GM12872 (cell line): Measurements from ENCODE around the gene NEK7.

ENCODE experiments used
- CTCF ChIP-seq: IDR thresholded peaks from 3 replicates; pipeline ENCODE4 v1.5.1; 2011; ENCODE audit warnings: low read depth, mild to moderate bottlenecking, low read length, moderate library complexity; ENCODE audit not compliant: insufficient read depth

Gene NEK7

DNA sequence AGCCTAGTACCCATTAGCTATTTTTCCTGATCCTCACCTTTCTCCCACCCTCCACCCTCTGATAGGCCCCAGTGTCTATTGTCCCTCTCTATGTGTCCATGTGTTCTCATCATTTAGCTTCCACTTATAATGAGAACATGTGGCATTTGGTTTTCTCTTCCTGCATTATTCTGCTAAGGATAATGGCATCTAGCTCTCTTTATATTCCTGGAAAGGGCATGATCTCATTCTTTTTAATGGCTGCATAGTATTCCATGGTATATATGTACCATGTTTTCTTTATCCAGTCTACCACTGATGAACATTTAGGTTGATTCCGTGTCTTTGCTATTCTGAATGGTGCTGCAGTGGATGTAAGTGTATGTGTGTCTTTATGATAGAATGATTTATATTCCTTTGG, 178.9 kb downstream of the NEK7 start:
- no peak for TF ChIP-seq CTCF

- TF ChIP-seq CTCF: no peak
Observed at GRCh38 chr1:198337886-198338285, 181.1 kb downstream of the NEK7 start.

GRCh38 chr1:198340139-198340538, 183.3 kb downstream of the NEK7 start:
- TF ChIP-seq CTCF: no peak

DNA sequence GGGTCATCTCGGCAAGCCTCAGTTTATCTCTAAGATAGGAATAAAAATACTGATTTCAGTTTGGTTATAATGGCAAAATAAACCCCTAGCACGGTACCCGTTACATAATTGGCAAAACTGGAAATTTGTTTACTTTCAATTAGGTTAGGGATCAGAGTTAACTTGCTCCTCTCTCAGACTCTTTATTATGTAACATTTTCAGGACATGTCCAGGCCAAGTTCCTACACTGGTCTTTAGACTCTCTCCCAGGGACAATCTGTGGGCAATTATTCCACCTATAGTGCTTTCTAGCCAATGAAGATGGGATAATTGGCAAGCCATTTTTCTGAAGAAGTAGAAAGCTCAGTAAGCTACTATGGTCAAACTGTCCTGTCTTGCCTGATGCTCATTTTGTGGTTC, 189.4 kb downstream of the NEK7 start:
- TF ChIP-seq CTCF: no peak

GRCh38 chr1:198350456-198350855, 193.7 kb downstream of the NEK7 start:
- no peak for TF ChIP-seq CTCF

GRCh38 chr1:198352975-198353695, 196.3 kb downstream of the NEK7 start:
- TF ChIP-seq CTCF: no peak

- no peak for TF ChIP-seq CTCF
Observed at GRCh38 chr1:198357937-198358336, 201.1 kb downstream of the NEK7 start.
